LNCaP clone FGC (cell line): ENCODE measurements around the gene NPIPB2.
"Not testable (repeated sequence)": the region's sequence is repeated elsewhere in the genome, so short reads cannot be mapped to it uniquely, and the experiment has no call there.

Source experiments
- DNase-seq: peaks from one replicate; pipeline ENCODE4 v3.0.0-alpha.2; 2011; ENCODE audit warnings: low read depth
- H3K4me3 ChIP-seq: 2 replicates; pipeline ENCODE4 v1.5.1; 2011; ENCODE audit warnings: mild to moderate bottlenecking, low read depth, low read length, control low read depth
- CTCF ChIP-seq: IDR thresholded peaks from 2 replicates; pipeline ENCODE4 v1.5.1; 2012; ENCODE audit warnings: mild to moderate bottlenecking; ENCODE audit not compliant: control insufficient read depth, insufficient read depth; ENCODE audit errors: extremely low read depth

The NPIPB2 gene

DNA sequence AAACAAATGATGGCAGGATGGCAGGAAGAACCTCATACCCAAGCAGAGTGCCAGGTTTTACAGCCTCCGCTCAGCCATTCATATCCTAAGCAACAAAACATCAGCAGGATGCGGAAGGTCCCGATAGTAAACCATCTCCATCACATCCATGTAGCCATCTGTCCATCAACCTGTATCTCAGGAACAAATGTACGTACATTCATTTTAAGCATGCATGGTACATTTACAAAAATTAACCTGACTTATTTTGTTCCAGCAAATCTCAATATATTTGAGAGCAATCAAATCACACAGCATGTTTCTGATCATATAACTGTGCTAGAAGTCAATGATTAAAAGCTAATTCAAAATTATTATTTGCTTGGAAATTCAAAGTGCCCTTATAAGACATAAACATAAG is at the start of gene NPIPB2:
NPIPB2 (minus strand) TSS at position 101 of the 400 bp plus-strand sequence; CDS start at position 101, 0 bp downstream.
- H3K4me3 ChIP-seq, DNase-seq: not testable (repeated sequence)

- no peak for TF ChIP-seq CTCF
- H3K4me3 ChIP-seq: no peak overlapping the region
- no peak for DNase-seq
Observed at GRCh38 chr16:11990702-11991390, 49.0 kb upstream of the NPIPB2 start.

- no peak overlapping the region for H3K4me3 ChIP-seq
- TF ChIP-seq CTCF: no peak
- no peak for DNase-seq
Observed at GRCh38 chr16:11988258-11988978, 46.6 kb upstream of the NPIPB2 start.

DNA sequence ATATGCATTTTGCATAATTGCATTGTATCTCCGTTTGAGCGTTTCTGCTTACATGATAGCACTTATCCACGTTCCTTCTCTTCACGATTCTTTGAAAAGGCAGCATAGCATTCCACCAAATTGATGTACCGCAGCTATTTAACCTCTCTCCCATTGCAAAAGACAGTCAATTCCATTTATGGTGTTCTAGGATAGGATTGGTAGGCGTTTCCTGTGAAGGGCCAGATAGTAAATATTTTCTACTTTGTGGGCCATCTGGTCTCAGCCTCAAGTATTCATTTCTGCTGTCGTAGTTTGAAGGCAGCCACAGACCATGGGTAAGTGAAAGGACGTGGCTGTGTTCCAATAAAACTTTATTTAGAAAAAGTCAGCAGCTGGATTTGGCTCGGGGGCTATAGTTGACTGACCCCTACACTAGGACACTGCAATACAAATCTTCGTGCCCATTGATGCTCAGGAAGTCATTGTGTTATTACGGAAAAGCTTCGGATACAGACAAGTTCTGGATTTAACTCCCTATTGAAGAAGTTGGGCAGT is 44.7 kb upstream of the NPIPB2 start:
- no peak for TF ChIP-seq CTCF
- no peak for DNase-seq

GRCh38 chr16:11985250-11985649 is 43.4 kb upstream of the NPIPB2 start:
- no peak for TF ChIP-seq CTCF
- no peak overlapping the region for H3K4me3 ChIP-seq
- no peak for DNase-seq

More for the DNA sequence above, 44.7 kb upstream of the NPIPB2 start:
- no peak overlapping the region for H3K4me3 ChIP-seq

GRCh38 chr16:11980136-11980844 is 38.4 kb upstream of the NPIPB2 start:
- no peak for TF ChIP-seq CTCF
- no peak for DNase-seq
- H3K4me3 ChIP-seq: no peak overlapping the region
